ENCODE data around the gene INVS. TPM values are rescaled to one million over a fixed set of nuclear protein-coding genes. Genes with fewer than 3 reads are reported as not detected.
"Not testable (repeated sequence)": the region's sequence is repeated elsewhere in the genome, so short reads cannot be mapped to it uniquely, and the experiment has no call there.

Gene INVS
- total RNA-seq, 2 donors from 2014 or later: 15.3 to 17.7 TPM

GRCh38 chr9:100298378-100298777, 199.3 kb downstream of the INVS start:
- ATAC-seq (replicated peaks): no peak
- Mint-ChIP-seq H3K4me1 (no peaks in the 10 kb centered on the region), H3K27ac (peak overlapping the region; percentile 20), H3K9me3 (no peaks in the 10 kb centered on the region), H3K4me3 (no peak overlapping the region), H3K36me3 (ENCODE audit: low read depth) (peaks cover 82% of the 10 kb centered on the region), H3K27me3 (no peaks in the 10 kb centered on the region)

DNA sequence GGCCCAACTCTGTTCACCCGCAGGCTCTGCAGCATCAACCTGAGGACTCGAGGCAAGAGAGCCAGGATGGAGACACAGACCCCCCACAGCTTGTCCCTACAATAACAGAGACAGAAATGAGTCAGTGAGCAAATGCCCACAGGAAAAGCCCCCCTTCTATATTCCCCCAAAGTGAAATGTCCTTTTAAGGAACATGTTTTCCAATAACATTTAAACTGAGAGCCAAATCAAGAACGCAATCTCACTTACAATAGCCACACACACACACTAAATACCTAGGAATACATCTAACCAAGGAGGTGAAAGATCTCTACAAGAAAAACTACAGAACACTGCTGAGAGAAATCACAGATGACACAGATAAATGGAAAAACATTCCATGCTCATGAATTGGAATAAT, 204.7 kb downstream of the INVS start:
- Mint-ChIP-seq H3K36me3 (ENCODE audit: low read depth) (peaks cover 96% of the 10 kb centered on the region), H3K4me1 (peaks cover 12% of the 10 kb centered on the region), H3K4me3 (no peak overlapping the region), H3K27me3 (no peaks in the 10 kb centered on the region), H3K9me3 (no peaks in the 10 kb centered on the region), H3K27ac (no peak overlapping the region)
- ATAC-seq (replicated peaks): no peak

DNA sequence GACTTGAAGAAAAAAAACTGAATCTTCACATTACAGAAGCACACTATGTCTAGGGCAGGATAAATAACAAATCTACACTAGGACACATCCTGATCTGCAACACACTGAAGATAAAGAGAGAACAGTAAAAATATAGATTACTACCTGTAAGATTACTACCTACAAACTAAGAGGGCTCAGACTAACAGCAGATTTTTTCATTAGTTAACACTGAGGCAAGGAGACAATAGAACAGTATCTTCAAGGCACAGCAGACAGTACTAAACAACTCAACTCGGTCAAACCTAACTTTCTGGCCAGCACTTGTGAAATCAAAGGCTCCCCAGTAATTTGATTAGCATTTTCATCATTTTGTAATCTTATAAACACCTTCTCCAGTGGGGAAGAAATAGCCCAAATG, 207.2 kb downstream of the INVS start:
- Mint-ChIP-seq H3K9me3 (no peaks in the 10 kb centered on the region), H3K4me3 (no peak overlapping the region), H3K27ac (peak overlapping the region; percentile 70), H3K4me1 (peaks cover 20% of the 10 kb centered on the region), H3K27me3 (no peaks in the 10 kb centered on the region), H3K36me3 (ENCODE audit: low read depth) (peaks cover 96% of the 10 kb centered on the region)
- ATAC-seq (replicated peaks): no peak

DNA sequence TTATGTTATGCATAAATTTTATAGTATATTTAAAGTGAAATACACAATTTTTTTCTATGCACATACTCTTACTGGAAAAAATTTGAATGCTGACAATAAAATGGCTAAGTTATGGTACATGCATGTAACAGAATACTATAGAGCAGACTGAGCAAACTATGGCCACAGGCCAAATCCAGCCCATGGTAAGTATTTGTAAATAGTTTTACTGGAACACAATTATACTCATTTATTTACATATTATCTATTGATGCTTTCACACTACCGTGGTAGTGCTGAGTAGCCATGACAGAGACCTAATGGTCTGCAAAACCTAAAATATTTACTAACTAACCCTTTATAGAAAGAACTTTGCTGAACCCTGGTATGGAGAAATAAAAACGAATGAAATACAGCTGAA, 208.0 kb downstream of the INVS start:
- no peak overlapping the region for H3K4me3 Mint-ChIP-seq
- H3K27ac Mint-ChIP-seq: no peak overlapping the region
- H3K36me3 Mint-ChIP-seq (ENCODE audit: low read depth): peaks cover 96% of the 10 kb centered on the region
- ATAC-seq (replicated peaks): no peak
- no peaks in the 10 kb centered on the region for H3K27me3 Mint-ChIP-seq
- H3K4me1 Mint-ChIP-seq: peaks cover 28% of the 10 kb centered on the region
- no peaks in the 10 kb centered on the region for H3K9me3 Mint-ChIP-seq

DNA sequence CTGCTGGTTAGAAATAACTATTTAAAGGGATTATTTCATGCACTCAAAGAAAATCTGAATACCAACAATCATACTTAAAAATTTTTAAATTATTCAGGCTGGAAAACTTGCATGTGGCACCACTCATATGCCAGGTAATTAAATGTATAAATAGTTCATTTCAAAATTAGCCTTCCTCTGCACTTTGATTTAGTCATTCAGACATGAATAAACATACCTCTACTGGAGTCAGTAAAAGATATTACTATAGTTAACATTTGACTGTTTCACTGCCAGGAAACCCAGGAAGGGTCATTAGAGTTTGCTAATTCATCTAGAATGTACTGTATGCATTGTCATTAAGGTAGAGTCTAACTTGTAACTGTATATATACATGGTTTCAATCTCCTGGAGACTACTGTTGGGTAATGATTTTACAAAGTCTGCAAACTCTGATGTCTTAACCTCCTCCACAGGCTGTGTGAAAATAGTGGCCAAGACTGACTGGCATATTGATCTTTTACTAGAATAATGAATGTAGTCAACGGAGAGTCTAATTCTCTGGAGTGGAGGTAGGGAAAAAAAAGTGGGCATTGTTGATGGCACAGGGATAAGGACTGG, 210.0 kb downstream of the INVS start:
- Mint-ChIP-seq H3K9me3 (no peaks in the 10 kb centered on the region), H3K27ac (no peak overlapping the region), H3K4me3 (no peak overlapping the region), H3K4me1 (peaks cover 22% of the 10 kb centered on the region), H3K27me3 (no peaks in the 10 kb centered on the region), H3K36me3 (ENCODE audit: low read depth) (peaks cover 93% of the 10 kb centered on the region)
- peak; percentile 16 for ATAC-seq (replicated peaks)

DNA sequence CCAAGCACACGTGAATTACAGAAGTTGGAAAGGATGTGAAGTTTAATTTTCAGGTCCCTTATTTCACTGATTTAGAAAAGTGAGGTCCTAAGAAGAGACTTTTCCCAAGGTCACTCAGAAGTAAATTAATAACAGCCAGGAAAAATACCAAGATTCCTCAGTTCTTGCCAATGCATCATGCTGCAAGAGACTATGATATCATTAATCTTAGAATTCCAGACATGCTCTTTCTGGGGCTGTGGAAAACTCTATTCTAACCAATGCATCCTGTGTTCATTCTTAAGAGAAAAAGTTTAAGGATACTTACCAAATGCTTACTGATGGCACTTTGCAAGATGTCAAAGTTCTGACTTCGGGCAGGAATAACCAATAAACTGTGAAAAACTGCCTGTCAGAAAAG, 210.9 kb downstream of the INVS start:
- Mint-ChIP-seq H3K27me3 (no peaks in the 10 kb centered on the region), H3K27ac (no peak overlapping the region), H3K4me1 (peaks cover 27% of the 10 kb centered on the region), H3K4me3 (no peak overlapping the region), H3K9me3 (no peaks in the 10 kb centered on the region), H3K36me3 (ENCODE audit: low read depth) (peaks cover 93% of the 10 kb centered on the region)
- no peak for ATAC-seq (replicated peaks)

- no peak overlapping the region for H3K27ac Mint-ChIP-seq
- no peaks in the 10 kb centered on the region for H3K9me3 Mint-ChIP-seq
- ATAC-seq (replicated peaks): no peak
- peaks cover 90% of the 10 kb centered on the region for H3K36me3 Mint-ChIP-seq (ENCODE audit: low read depth)
- H3K27me3 Mint-ChIP-seq: no peaks in the 10 kb centered on the region
- H3K4me1 Mint-ChIP-seq: peaks cover 31% of the 10 kb centered on the region
- H3K4me3 Mint-ChIP-seq: no peak overlapping the region
Measured at GRCh38 chr9:100315561-100315960, 216.5 kb downstream of the INVS start.

DNA sequence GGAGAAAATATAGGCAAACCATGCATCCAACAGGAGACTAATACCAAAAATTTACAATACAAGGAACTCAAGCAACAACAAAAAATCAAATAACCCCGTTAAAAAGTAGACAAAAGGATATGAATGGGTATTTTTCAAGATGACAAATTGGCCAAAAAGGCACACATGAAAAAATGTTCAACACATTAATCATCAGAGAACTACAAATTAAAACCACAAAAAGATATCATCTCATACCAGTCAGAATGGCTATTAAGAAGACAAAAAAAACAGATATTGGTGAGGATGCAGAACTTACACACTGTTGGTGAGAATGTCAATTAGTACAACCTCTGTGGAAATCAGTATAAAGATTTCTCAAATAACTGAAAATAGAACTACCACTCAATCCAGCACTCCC, 218.7 kb downstream of the INVS start:
- no peaks in the 10 kb centered on the region for H3K9me3 Mint-ChIP-seq
- H3K36me3 Mint-ChIP-seq (ENCODE audit: low read depth): peaks cover 87% of the 10 kb centered on the region
- H3K4me1 Mint-ChIP-seq: peaks cover 16% of the 10 kb centered on the region
- no peak for ATAC-seq (replicated peaks)
- no peaks in the 10 kb centered on the region for H3K27me3 Mint-ChIP-seq
- no peak overlapping the region for H3K27ac Mint-ChIP-seq
- H3K4me3 Mint-ChIP-seq: no peak overlapping the region

DNA sequence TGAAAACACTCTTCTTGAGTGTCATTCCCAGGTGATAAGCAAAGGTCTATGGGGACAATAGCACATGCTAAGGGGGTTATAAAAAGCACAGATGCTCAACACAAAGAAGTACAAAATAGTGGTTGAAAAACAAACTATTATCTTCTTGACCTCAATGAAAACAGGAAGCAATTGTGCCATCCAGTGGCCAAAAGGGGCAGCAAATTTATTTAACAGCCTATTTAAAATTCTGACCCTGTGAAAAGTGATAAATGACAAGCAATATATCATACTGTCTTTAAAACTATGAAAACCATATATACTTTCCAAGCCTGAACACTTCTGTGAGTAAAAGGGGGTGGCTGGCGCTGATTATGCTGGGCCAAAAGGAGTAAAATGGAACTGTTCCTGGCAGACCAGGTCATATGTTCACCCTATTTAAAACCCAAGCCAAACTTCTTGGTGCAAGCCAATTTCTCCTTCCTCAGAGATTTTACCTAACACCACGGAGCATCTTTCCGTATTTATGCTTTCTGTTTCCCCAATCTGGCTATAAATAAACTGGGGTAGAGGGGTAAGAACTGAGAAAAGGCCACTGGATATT, 224.0 kb downstream of the INVS start:
- ATAC-seq (replicated peaks): no peak
- H3K9me3 Mint-ChIP-seq: no peaks in the 10 kb centered on the region
- no peaks in the 10 kb centered on the region for H3K27me3 Mint-ChIP-seq
- H3K4me1 Mint-ChIP-seq: no peaks in the 10 kb centered on the region
- H3K27ac Mint-ChIP-seq: no peak overlapping the region
- H3K36me3 Mint-ChIP-seq (ENCODE audit: low read depth): peaks cover 88% of the 10 kb centered on the region
- H3K4me3 Mint-ChIP-seq: no peak overlapping the region

- H3K27ac Mint-ChIP-seq: no peak overlapping the region
- no peaks in the 10 kb centered on the region for H3K27me3 Mint-ChIP-seq
- no peaks in the 10 kb centered on the region for H3K9me3 Mint-ChIP-seq
- ATAC-seq (replicated peaks): no peak
- peaks cover 94% of the 10 kb centered on the region for H3K36me3 Mint-ChIP-seq (ENCODE audit: low read depth)
- H3K4me3 Mint-ChIP-seq: no peak overlapping the region
- no peaks in the 10 kb centered on the region for H3K4me1 Mint-ChIP-seq
Measured at GRCh38 chr9:100324594-100325200, 225.7 kb downstream of the INVS start.

DNA sequence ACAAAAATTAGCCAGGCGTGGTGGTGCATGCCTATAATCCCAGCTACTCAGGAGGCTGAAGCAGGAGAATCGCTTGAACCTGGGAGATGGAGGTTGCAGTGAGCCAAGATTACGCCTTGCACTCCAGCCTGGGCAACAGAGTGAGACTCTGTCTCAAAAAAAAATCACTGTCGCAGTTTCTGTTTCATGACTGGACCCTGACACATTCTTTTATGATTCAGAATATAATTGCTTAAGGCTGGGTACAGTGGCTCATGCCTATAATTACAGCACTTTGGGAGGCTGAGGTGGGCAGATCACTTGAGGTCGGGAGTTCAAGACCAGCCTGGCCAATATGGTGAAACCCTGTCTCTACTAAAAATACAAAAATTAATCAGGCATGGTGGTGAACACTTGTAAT, 239.7 kb downstream of the INVS start:
- Mint-ChIP-seq H3K4me1 (peaks cover 26% of the 10 kb centered on the region), H3K36me3 (ENCODE audit: low read depth) (peaks cover 84% of the 10 kb centered on the region)
- H3K27ac Mint-ChIP-seq; H3K4me3 Mint-ChIP-seq; ATAC-seq (replicated peaks); H3K27me3 Mint-ChIP-seq; H3K9me3 Mint-ChIP-seq: not testable (repeated sequence)

DNA sequence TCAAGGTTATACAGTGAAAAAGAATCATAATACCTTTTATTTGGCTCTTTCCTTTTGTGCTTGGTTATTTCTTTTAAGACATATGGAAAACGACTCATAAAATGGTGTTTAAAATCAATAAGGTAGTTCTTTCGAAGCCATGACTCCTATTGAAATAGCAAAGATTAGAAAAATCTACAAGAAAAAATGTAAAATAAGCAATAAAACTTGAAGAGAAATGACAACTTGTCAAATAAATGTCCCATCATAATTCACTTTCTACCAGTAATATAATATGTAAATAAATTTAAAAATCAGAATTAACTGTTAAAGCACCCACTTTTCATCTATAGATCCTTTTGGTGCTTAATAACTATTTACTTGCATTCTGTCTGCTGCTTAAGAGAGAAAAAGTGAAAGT, 241.2 kb downstream of the INVS start:
- peaks cover 78% of the 10 kb centered on the region for H3K36me3 Mint-ChIP-seq (ENCODE audit: low read depth)
- H3K9me3 Mint-ChIP-seq: no peaks in the 10 kb centered on the region
- H3K27me3 Mint-ChIP-seq: no peaks in the 10 kb centered on the region
- no peak overlapping the region for H3K27ac Mint-ChIP-seq
- peaks cover 23% of the 10 kb centered on the region for H3K4me1 Mint-ChIP-seq
- no peak for ATAC-seq (replicated peaks)
- no peak overlapping the region for H3K4me3 Mint-ChIP-seq

DNA sequence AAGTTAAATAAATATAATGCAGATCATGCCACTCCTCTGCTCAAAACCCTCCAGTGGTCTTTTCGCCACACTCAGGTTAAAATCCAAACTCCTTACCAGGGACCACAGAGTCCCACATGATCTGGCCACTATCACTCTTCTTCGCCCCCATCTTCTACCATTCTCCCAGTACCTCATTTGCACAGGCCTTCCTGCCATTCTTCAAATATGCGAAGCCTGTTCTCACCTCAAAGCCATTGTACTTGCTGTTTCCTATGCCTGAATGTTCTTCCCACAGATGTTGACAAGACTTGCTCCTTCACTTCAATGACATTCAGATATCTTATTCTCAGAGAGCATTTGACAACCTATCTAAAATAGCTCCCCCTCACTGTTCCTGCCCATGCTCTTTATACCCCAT, 242.8 kb downstream of the INVS start:
- Mint-ChIP-seq H3K4me3 (no peak overlapping the region), H3K4me1 (peaks cover 27% of the 10 kb centered on the region), H3K27ac (no peak overlapping the region), H3K36me3 (ENCODE audit: low read depth) (peaks cover 91% of the 10 kb centered on the region), H3K27me3 (no peaks in the 10 kb centered on the region), H3K9me3 (no peaks in the 10 kb centered on the region)
- ATAC-seq (replicated peaks): no peak

DNA sequence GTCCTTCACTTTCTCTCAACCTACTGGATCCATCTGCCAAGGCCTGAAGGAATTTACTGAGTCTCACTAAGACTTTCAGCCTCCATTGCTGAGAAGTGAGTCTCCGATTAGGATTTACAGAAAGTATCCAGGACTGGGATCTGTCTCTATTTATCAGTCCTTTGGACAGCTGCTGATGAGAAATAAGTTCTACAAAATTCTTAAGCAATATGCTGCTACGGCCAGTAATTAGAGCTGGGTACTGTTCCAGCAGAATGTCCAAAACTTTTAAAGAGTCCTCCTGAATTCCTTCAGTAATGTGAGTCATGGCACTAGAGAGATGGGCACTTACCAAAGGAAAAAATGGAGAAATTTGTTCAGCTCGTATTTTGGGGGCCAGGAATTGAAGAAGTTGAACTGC, 247.8 kb downstream of the INVS start:
- Mint-ChIP-seq H3K4me3 (no peak overlapping the region), H3K27me3 (no peaks in the 10 kb centered on the region), H3K27ac (no peak overlapping the region), H3K9me3 (no peaks in the 10 kb centered on the region), H3K4me1 (peaks cover 24% of the 10 kb centered on the region), H3K36me3 (ENCODE audit: low read depth) (peaks cover 70% of the 10 kb centered on the region)
- ATAC-seq (replicated peaks): no peak

GRCh38 chr9:100350188-100350587, 251.1 kb downstream of the INVS start:
- Mint-ChIP-seq H3K27me3 (no peaks in the 10 kb centered on the region), H3K4me3 (peak overlapping the region; percentile 98), H3K9me3 (no peaks in the 10 kb centered on the region), H3K27ac (no peak overlapping the region), H3K36me3 (ENCODE audit: low read depth) (peaks cover 50% of the 10 kb centered on the region), H3K4me1 (peaks cover 23% of the 10 kb centered on the region)
- ATAC-seq (replicated peaks): no peak
